Kidney (tissue), 14 donors: ENCODE data around the gene ARPC2. TPM values are rescaled to one million over a fixed set of nuclear protein-coding genes. Genes with fewer than 3 reads are reported as not detected.
A peak's percentile ranks its signal among the peaks of the same experiment; 100 is the strongest.

ENCODE experiments used
- DNase-seq, 5 donors: peaks; one replicate each; pipeline ENCODE4 v3.0.0-alpha.2; 2013 to 2020
- FAIRE-seq: peaks from 2 replicates; lab custom pipeline; 2012; peaks lifted over from hg19 to GRCh38; lab: Jason Lieb, UNC
- H3K27ac ChIP-seq, 2 donors: one replicate each; pipeline ENCODE4 v1.7.0; 2013; ENCODE audit warnings: low read depth in 2 of 2, low read length in 2 of 2, inconsistent platforms in 1 of 2
- H3K27me3 ChIP-seq: one replicate; pipeline ENCODE4 v1.7.1; 2013; ENCODE audit warnings: low read length, inconsistent platforms; ENCODE audit not compliant: control insufficient read depth, insufficient read depth
- H3K36me3 ChIP-seq, 3 donors: one replicate each; pipeline versions ENCODE4 v1.7.0 to v1.7.1; 2013; ENCODE audit warnings: low read length in 3 of 3, control low read depth in 1 of 3, inconsistent platforms in 1 of 3; ENCODE audit not compliant: insufficient read depth in 3 of 3, control insufficient read depth in 2 of 3
- H3K4me1 ChIP-seq, 3 donors: one replicate each; pipeline versions ENCODE4 v1.7.0 to v1.7.1; 2013; ENCODE audit warnings: low read length in 3 of 3, inconsistent platforms in 1 of 3, low read depth in 1 of 3; ENCODE audit not compliant: control insufficient read depth in 2 of 3, insufficient read depth in 2 of 3
- H3K4me3 ChIP-seq, 3 donors: one replicate each; pipeline versions ENCODE4 v1.7.0 to v1.8.1; 2013; ENCODE audit warnings: low read length in 3 of 3, control low read depth in 1 of 3, inconsistent platforms in 1 of 3
- H3K9ac ChIP-seq, 3 donors: one replicate each; pipeline versions ENCODE4 v1.7.0 to v1.7.1; 2013; ENCODE audit warnings: low read length in 3 of 3, control low read depth in 1 of 3, inconsistent platforms in 1 of 3
- H3K9me3 ChIP-seq, 3 donors: one replicate each; pipeline versions ENCODE4 v1.7.0 to v1.7.1; 2013; ENCODE audit warnings: low read length in 3 of 3, control low read depth in 1 of 3, inconsistent platforms in 1 of 3; ENCODE audit not compliant: control insufficient read depth in 2 of 3, insufficient read depth in 1 of 3
- CTCF ChIP-seq: IDR thresholded peaks from 3 replicates; pipeline ENCODE4 v1.5.1; 2012; ENCODE audit warnings: mild to moderate bottlenecking, moderate library complexity, borderline replicate concordance; ENCODE audit not compliant: insufficient read depth; ENCODE audit errors: extremely low read depth
- intact Hi-C: fragments of 100-400 bp; cut with DNase I; formaldehyde crosslinking; loops from one replicate; pipeline ENCODE4 v1.11.1; 2022
- polyA plus RNA-seq: library from polyadenylated mRNA; stranded (reverse); fragments of 350-450 nt; fragmentation: Illumina TruSeq; extraction: RNeasy Lipid Tissue Mini Kit (QIAGEN cat#74804); gene quantifications from one replicate; pipeline ENCODE4 v1.2.3, GENCODE V29; 2014; ENCODE audit warnings: low read depth, low replicate concordance; ENCODE audit not compliant: insufficient read depth
- total RNA-seq: library from RNA; stranded (reverse); fragmentation: NEBNext Ultra II Directional; extraction: Animal tissue kit (Norgen Biotek cat#: 25700); gene quantifications from one replicate; pipeline ENCODE4 v1.2.1, GENCODE V29; 2021
- donor health status: control.
- donor health status: control.
- donor health status: control.
- donor health status: control.
- donor health status: control.
- donor health status: DM: yes; HTN: yes; CAD: no.
- donor health status: Normal renal cell carcinoma (clear cell type).

Gene ARPC2
- total and polyA plus RNA-seq, 2 donors from 2014 or later = 195 to 252 TPM

- peak in 1 of 5 donors; percentile 44 for DNase-seq
- H3K9ac ChIP-seq = peak overlapping the region in 1 of 3 donors; percentile 29
These were observed 67.3 kb downstream of the ARPC2 start for GRCh38 chr2:218284106-218284811.

GRCh38 chr2:218285604-218286003, 68.6 kb downstream of the ARPC2 start:
- Histone ChIP-seq H3K27me3 (no peaks in the 10 kb centered on the region), H3K9me3 (no peaks in the 10 kb centered on the region), H3K4me1 (peaks cover 9 to 71% (median 67%) of the 10 kb centered on the region in 3 donors), H3K27ac (peak overlapping the region; percentile 98), H3K36me3 (peaks cover 0 to 11% (median 2%) of the 10 kb centered on the region in 3 donors), H3K4me3 (peak overlapping the region in 2 of 3 donors; percentile 49 to 55), H3K9ac (peak overlapping the region in 2 of 3 donors; percentile 0 to 34)
- no peak for TF ChIP-seq CTCF
- DNase-seq = peak in 1 of 5 donors; percentile 40
- intact Hi-C loops = no loop called here
- no peak for FAIRE-seq

More at GRCh38 chr2:218284106-218284811, 67.3 kb downstream of the ARPC2 start:
- H3K36me3 ChIP-seq = peaks cover 0 to 22% (median 14%) of the 10 kb centered on the region in 3 donors
- no peak overlapping the region for H3K4me3 ChIP-seq
- no peaks in the 10 kb centered on the region for H3K27me3 ChIP-seq
- peak overlapping the region; percentile 63 to 77 for H3K27ac ChIP-seq
- H3K4me1 ChIP-seq = peaks cover 0 to 60% (median 57%) of the 10 kb centered on the region in 3 donors
- FAIRE-seq = no peak
- intact Hi-C loops = no loop called here
- no peak for TF ChIP-seq CTCF
- H3K9me3 ChIP-seq = no peaks in the 10 kb centered on the region

- Histone ChIP-seq H3K27me3 (no peaks in the 10 kb centered on the region), H3K9ac (peak overlapping the region in 2 of 3 donors; percentile 34 to 64), H3K4me3 (peak overlapping the region in 2 of 3 donors; percentile 49 to 55), H3K27ac (peak overlapping the region; percentile 98), H3K9me3 (no peaks in the 10 kb centered on the region), H3K36me3 (peaks cover 0 to 4% (median 0%) of the 10 kb centered on the region in 3 donors), H3K4me1 (peaks cover 9 to 79% (median 68%) of the 10 kb centered on the region in 3 donors)
- DNase-seq (peak; percentile 73 to 93 (median 87)), FAIRE-seq (no peak)
- TF ChIP-seq CTCF = no peak
- intact Hi-C loops = no loop called here
These were observed 69.8 kb downstream of the ARPC2 start for GRCh38 chr2:218286570-218287459.
